A549 (cell line): ENCODE data around the gene ZNF248. TPM values are rescaled to one million over a fixed set of nuclear protein-coding genes. Genes with fewer than 3 reads are reported as not detected.

Experiments used
- ATAC-seq, 2 experiments: fragments of 200-7000 bp in 1 of 2; fragments of >200 bp in 1 of 2; cut with Nextera tagmentation in 1 of 2; cut with Tn5 transposase in 1 of 2; 3 replicates each; pipeline versions ENCODE4 v1.8.0 to v1.9.1; 2018 to 2020; ENCODE audit warnings: mild to moderate bottlenecking in 1 of 2, moderate library complexity in 1 of 2
- CTCF ChIA-PET: fragments of 300-600 bp; sonication (Branson Sonifier 250); formaldehyde crosslinking; extraction: SDS; loops from one replicate; lab custom pipeline; 2021; ENCODE audit warnings: antibody characterized with exemption, inconsistent platforms; lab: Yijun Ruan, JAX
- POLR2A ChIA-PET: fragments of 350-600 bp; formaldehyde crosslinking; extraction: SDS; loops from one replicate; lab custom pipeline; 2021; ENCODE audit warnings: antibody characterized with exemption, inconsistent platforms; lab: Yijun Ruan, JAX
- DNase-seq, 2 experiments: peaks; one replicate each; pipeline versions ENCODE4 v3.0.0 to v3.0.0-alpha.2; 2011 to 2016; ENCODE audit warnings: low read depth in 1 of 2, low spot score in 1 of 2
- FAIRE-seq: peaks from 2 replicates; lab custom pipeline; 2011; peaks lifted over from hg19 to GRCh38; lab: Jason Lieb, UNC
- H3K27ac ChIP-seq, 2 experiments: fragments of >200 bp; sonication (Bioruptor Twin); formaldehyde crosslinking; 3 replicates each; pipeline ENCODE4 v1.5.1; 2016 to 2017
- H3K4me1 ChIP-seq: fragments of >200 bp; sonication (Bioruptor Twin); formaldehyde crosslinking; 3 replicates; pipeline ENCODE4 v1.6.1; 2016
- H3K4me2 ChIP-seq: fragments of >200 bp; sonication (Bioruptor Twin); formaldehyde crosslinking; 3 replicates; pipeline ENCODE4 v1.6.1; 2016
- H3K4me3 ChIP-seq: fragments of >200 bp; sonication (Bioruptor Twin); formaldehyde crosslinking; 3 replicates; pipeline ENCODE4 v1.5.1; 2016
- H3K9me3 ChIP-seq: fragments of >200 bp; sonication (Bioruptor Twin); formaldehyde crosslinking; 3 replicates; pipeline ENCODE4 v1.6.1; 2016
- BHLHE40 ChIP-seq: IDR thresholded peaks from 2 replicates; pipeline ENCODE4 v1.6.1; 2012; ENCODE audit warnings: low read depth, low read length, inconsistent platforms
- CBX2 ChIP-seq: fragments of 200-600 bp; sonication (generic); IDR thresholded peaks from 2 replicates; pipeline ENCODE4 v1.6.1; 2016; ENCODE audit warnings: low read depth, mild to moderate bottlenecking, borderline replicate concordance
- CEBPB ChIP-seq, 2 experiments: fragments of >200 bp in 1 of 2; sonication (Bioruptor Twin) in 1 of 2; formaldehyde crosslinking in 1 of 2; IDR thresholded peaks; 2 replicates each; pipeline ENCODE4 v1.6.1; 2012 to 2016
- FOSL2 ChIP-seq, 2 experiments: fragments of 450-650 bp in 1 of 2; fragments of >200 bp in 1 of 2; sonication (Bioruptor Twin) in 1 of 2; formaldehyde crosslinking; IDR thresholded peaks; 2 replicates each; pipeline versions ENCODE4 v1.5.0 to v1.6.1; 2016 to 2020; ENCODE audit warnings: mild to moderate bottlenecking in 1 of 2, moderate library complexity in 1 of 2
- GATA3 ChIP-seq: IDR thresholded peaks from 2 replicates; pipeline ENCODE4 v1.6.1; 2012; ENCODE audit warnings: borderline replicate concordance
- HDAC2 ChIP-seq: fragments of 200-600 bp; sonication (generic); IDR thresholded peaks from 2 replicates; pipeline ENCODE4 v1.6.1; 2016
- HOXB13 ChIP-seq: fragments of 250-450 bp; sonication (Bioruptor Pico); IDR thresholded peaks from 2 replicates; pipeline ENCODE4 v1.5.0; 2020; ENCODE audit warnings: low read depth, mild to moderate bottlenecking, moderate library complexity
- JUN ChIP-seq, 2 experiments: fragments of >200 bp; sonication (Bioruptor Twin); formaldehyde crosslinking; IDR thresholded peaks; 2 replicates in 1 of 2; 3 replicates in 1 of 2; pipeline ENCODE4 v1.6.1; 2016 to 2017
- JUNB ChIP-seq: fragments of >200 bp; sonication (Bioruptor Twin); formaldehyde crosslinking; IDR thresholded peaks from 2 replicates; pipeline ENCODE4 v1.6.1; 2016
- KDM1A ChIP-seq: fragments of 200-600 bp; sonication (generic); IDR thresholded peaks from 2 replicates; pipeline ENCODE4 v1.6.1; 2016; ENCODE audit warnings: low read depth, mild to moderate bottlenecking
- MAX ChIP-seq: IDR thresholded peaks from 2 replicates; pipeline ENCODE4 v1.6.1; 2012
- MYC ChIP-seq: IDR thresholded peaks from 2 replicates; pipeline ENCODE4 v1.6.1; 2012; ENCODE audit warnings: mild to moderate bottlenecking, inconsistent platforms, low read length, improper control_type of control experiment, borderline replicate concordance
- PBX3 ChIP-seq: IDR thresholded peaks from 2 replicates; pipeline ENCODE4 v1.6.1; 2012
- RFX5 ChIP-seq: fragments of 450-650 bp; IDR thresholded peaks from 2 replicates; pipeline ENCODE4 v1.7.1; 2014; ENCODE audit warnings: antibody characterized with exemption, mild to moderate bottlenecking, moderate library complexity
- ZNF302 ChIP-seq: fragments of 250-450 bp; sonication (Bioruptor Pico); IDR thresholded peaks from 2 replicates; pipeline ENCODE4 v1.9.0; 2021; ENCODE audit warnings: inconsistent platforms, mild to moderate bottlenecking, moderate library complexity
- WGBS: methylation state at CpG from one replicate; pipeline ENCODE4 v1.1.6; 2017; ENCODE audit errors: missing lambda C conversion rate; 5-methylcytosine and 5-hydroxymethylcytosine counted together
- polyA plus RNA-seq, 4 experiments: library from polyadenylated mRNA; depleted of rRNA in 3 of 4; stranded (reverse); fragments of >200 nt; fragmentation: RNase III in 1 of 4; extraction: RNeasy Plus Mini Kit Qiagen cat#74134 plus additional on column Dnase treatment in 1 of 4; gene quantifications; 2 replicates in 3 of 4; 3 replicates in 1 of 4; pipeline ENCODE4 v1.2.3, GENCODE V29; 2011 to 2017

ZNF248 gene
- polyA plus RNA-seq, 2 of the 4 experiments (the other 2 are of a cell fraction), result 7.1 to 13.6 TPM

- ChIA-PET POLR2A (no interaction called here), CTCF (interaction anchor here (1.0 to 1.4 kb wide), 2 partner anchors 35 to 297 kb away, joined by 3 to 4 read pairs; no protein-coding TSS in a partner anchor)
- peak; percentile 9 to 77 for DNase-seq
- Histone ChIP-seq H3K4me2 (0 out of 3 replicates have a peak overlapping the region, but pooled peaks have one; percentile 30), H3K4me3 (no peak overlapping the region), H3K4me1 (peaks cover 29% of the 10 kb centered on the region), H3K9me3 (peaks cover 6% of the 10 kb centered on the region; the same call in 1 of the 3 replicates)
- WGBS, result 12% methylated on average over 2 of the region's 2 CpGs
- ATAC-seq, result peak; percentile 56 to 81; a peak in 4 of 6 replicates
- TF ChIP-seq RFX5 (no peak), GATA3 (peak; percentile 96), CEBPB (IDR thresholded peaks at IDR 0.05) (0 out of 4 replicates have a peak, but pooled peaks of 1 of the 2 experiments have one; percentile 3), PBX3 (no peak), CBX2 (no peak), BHLHE40 (no peak), JUN (IDR thresholded peaks at IDR 0.05) (no peak), JUNB (peak; percentile 68), HDAC2 (no peak), ZNF302 (CRISPR knock-in tag) (no peak), MAX (peak; percentile 69), HOXB13 (no peak), KDM1A (no peak), FOSL2 (IDR thresholded peaks at IDR 0.05) (peak; percentile 46; the same call in 1 of the 2 replicates), FOSL2 (CRISPR knock-in tag; IDR thresholded peaks at IDR 0.05) (peak; percentile 76), MYC (no peak)
- TF ChIP-seq, all 56 proteins: peak for 5
- H3K27ac ChIP-seq, result peak overlapping the region; percentile 65 to 69
- FAIRE-seq, result no peak
These were observed 122.4 kb downstream of the ZNF248 start for GRCh38 chr10:37734971-37735370.

Other genes starting within 250 kb of the ZNF248 start
- 6.5 and 7.3 TPM in 2 replicates for gene ZNF25, start 119.0 kb upstream of the ZNF248 start, polyA plus RNA-seq (2011; rRNA removed)
- 2.7 to 2.9 TPM (median 2.7 TPM) in 3 replicates for gene ZNF25, start 119.0 kb upstream of the ZNF248 start, polyA plus RNA-seq (2017; fragmentation: RNase III; extraction: RNeasy Plus Mini Kit Qiagen cat#74134 plus additional on column Dnase treatment)
- 16.5 and 18.7 TPM in 2 replicates for gene ZNF33A, start 153.1 kb upstream of the ZNF248 start, polyA plus RNA-seq (2011; rRNA removed)
- 11.6 to 15.6 TPM (median 13.5 TPM) in 3 replicates for gene ZNF33A, start 153.1 kb upstream of the ZNF248 start, polyA plus RNA-seq (2017; fragmentation: RNase III; extraction: RNeasy Plus Mini Kit Qiagen cat#74134 plus additional on column Dnase treatment)
- 12.0 and 14.1 TPM in 2 replicates for gene ZNF37A, start 236.7 kb upstream of the ZNF248 start, polyA plus RNA-seq (2011; rRNA removed)
- gene ZNF37A, start 236.7 kb upstream of the ZNF248 start, polyA plus RNA-seq (2017; fragmentation: RNase III; extraction: RNeasy Plus Mini Kit Qiagen cat#74134 plus additional on column Dnase treatment), result 7.3 to 7.8 TPM (median 7.3 TPM) in 3 replicates